Measurements from ENCODE around the gene TSPAN5.

Gene TSPAN5

GRCh38 chr4:98446499-98447375 lies 211.7 kb downstream of the TSPAN5 start:
- TF ChIP-seq CTCF (IDR thresholded peaks at IDR 0.05; ENCODE audit: insufficient read depth, low read length, poor library complexity, severe bottlenecking), result no peak
- peaks cover 2% of the 10 kb centered on the region for H3K36me3 ChIP-seq (ENCODE audit: control insufficient read depth, insufficient read depth, low read length)
- no peak overlapping the region; the same call in 1 of the 2 replicates for H3K4me3 ChIP-seq (replicated peaks; ENCODE audit: low read depth, low read length)
- no peaks in the 10 kb centered on the region for H3K27me3 ChIP-seq (replicated peaks; ENCODE audit: control insufficient read depth, insufficient read depth, low read length)
- peak; percentile 62 for DNase-seq (ENCODE audit: extremely low read depth, insufficient read length)

- no peak for DNase-seq (ENCODE audit: extremely low read depth, insufficient read length)
- H3K36me3 ChIP-seq (ENCODE audit: control insufficient read depth, insufficient read depth, low read length), result peaks cover 2% of the 10 kb centered on the region
- H3K27me3 ChIP-seq (replicated peaks; ENCODE audit: control insufficient read depth, insufficient read depth, low read length), result no peaks in the 10 kb centered on the region
- TF ChIP-seq CTCF (IDR thresholded peaks at IDR 0.05; ENCODE audit: insufficient read depth, low read length, poor library complexity, severe bottlenecking), result no peak
- no peak overlapping the region for H3K4me3 ChIP-seq (replicated peaks; ENCODE audit: low read depth, low read length)
Observed at GRCh38 chr4:98444371-98444770, 214.0 kb downstream of the TSPAN5 start.

- no peak for DNase-seq (ENCODE audit: extremely low read depth, insufficient read length)
- TF ChIP-seq CTCF (IDR thresholded peaks at IDR 0.05; ENCODE audit: insufficient read depth, low read length, poor library complexity, severe bottlenecking), result no peak
Observed at GRCh38 chr4:98434816-98435215, 223.6 kb downstream of the TSPAN5 start.

GRCh38 chr4:98433691-98434090 lies 224.7 kb downstream of the TSPAN5 start:
- Histone ChIP-seq H3K27me3 (replicated peaks; ENCODE audit: control insufficient read depth, insufficient read depth, low read length) (no peaks in the 10 kb centered on the region), H3K4me3 (replicated peaks; ENCODE audit: low read depth, low read length) (no peak overlapping the region), H3K36me3 (ENCODE audit: control insufficient read depth, insufficient read depth, low read length) (no peaks in the 10 kb centered on the region)
- DNase-seq (ENCODE audit: extremely low read depth, insufficient read length), result no peak
- TF ChIP-seq CTCF (IDR thresholded peaks at IDR 0.05; ENCODE audit: insufficient read depth, low read length, poor library complexity, severe bottlenecking), result no peak

More at GRCh38 chr4:98434816-98435215, 223.6 kb downstream of the TSPAN5 start:
- no peaks in the 10 kb centered on the region for H3K27me3 ChIP-seq (replicated peaks; ENCODE audit: control insufficient read depth, insufficient read depth, low read length)
- H3K4me3 ChIP-seq (replicated peaks; ENCODE audit: low read depth, low read length), result no peak overlapping the region
- H3K36me3 ChIP-seq (ENCODE audit: control insufficient read depth, insufficient read depth, low read length), result no peaks in the 10 kb centered on the region

GRCh38 chr4:98430708-98431403 lies 227.6 kb downstream of the TSPAN5 start:
- DNase-seq (ENCODE audit: extremely low read depth, insufficient read length), result no peak
- TF ChIP-seq CTCF (IDR thresholded peaks at IDR 0.05; ENCODE audit: insufficient read depth, low read length, poor library complexity, severe bottlenecking), result no peak
- no peak overlapping the region for H3K4me3 ChIP-seq (replicated peaks; ENCODE audit: low read depth, low read length)
- no peaks in the 10 kb centered on the region for H3K36me3 ChIP-seq (ENCODE audit: control insufficient read depth, insufficient read depth, low read length)
- H3K27me3 ChIP-seq (replicated peaks; ENCODE audit: control insufficient read depth, insufficient read depth, low read length), result no peaks in the 10 kb centered on the region

Measured in GM06990 (cell line).